Activated CD4-positive, CD25-positive, alpha-beta regulatory T cell treated with anti-CD3 and anti-CD28 coated beads, Interleukin-2, amount 50 U/mL, for 16 hours (primary cell): Measurements from ENCODE around the gene PNCK.
"Not testable (repeated sequence)": the region's sequence is repeated elsewhere in the genome, so short reads cannot be mapped to it uniquely, and the experiment has no call there.

Experiments
- DNase-seq: peaks from one replicate; pipeline ENCODE4 v3.0.0-alpha.2; 2020; ENCODE audit warnings: low read depth, low spot score

Gene PNCK

GRCh38 chrX:153699210-153699783, 25.7 kb upstream of the PNCK start:
- not testable (repeated sequence) for DNase-seq

- no peak for DNase-seq
These were observed 24.6 kb upstream of the PNCK start for GRCh38 chrX:153697924-153698865.

- not testable (repeated sequence) for DNase-seq
These were observed 23.5 kb upstream of the PNCK start for GRCh38 chrX:153696986-153697722.

GRCh38 chrX:153696538-153696937, 22.9 kb upstream of the PNCK start:
- not testable (repeated sequence) for DNase-seq

- DNase-seq = no peak
These were observed 22.5 kb upstream of the PNCK start for GRCh38 chrX:153696100-153696499.

GRCh38 chrX:153694687-153695270, 21.2 kb upstream of the PNCK start:
- no peak for DNase-seq

- DNase-seq = not testable (repeated sequence)
These were observed 20.6 kb upstream of the PNCK start for GRCh38 chrX:153694256-153694655.

- no peak for DNase-seq
These were observed 19.8 kb upstream of the PNCK start for GRCh38 chrX:153693216-153694086.

- DNase-seq = no peak
These were observed 19.1 kb upstream of the PNCK start for GRCh38 chrX:153692611-153693156.

GRCh38 chrX:153692003-153692402, 18.4 kb upstream of the PNCK start:
- no peak for DNase-seq

- DNase-seq = not testable (repeated sequence)
These were observed 17.6 kb upstream of the PNCK start for GRCh38 chrX:153691032-153691827.

- no peak for DNase-seq
These were observed 16.9 kb upstream of the PNCK start for GRCh38 chrX:153690466-153690865.

- DNase-seq = no peak
These were observed 16.2 kb upstream of the PNCK start for GRCh38 chrX:153689654-153690465.

- DNase-seq = no peak
These were observed 15.4 kb upstream of the PNCK start for GRCh38 chrX:153688911-153689590.

- DNase-seq = no peak
These were observed 14.9 kb upstream of the PNCK start for GRCh38 chrX:153688506-153688905.

GRCh38 chrX:153688071-153688470, 14.5 kb upstream of the PNCK start:
- no peak for DNase-seq

GRCh38 chrX:153687121-153688039, 13.8 kb upstream of the PNCK start, which contains the start of gene SLC6A8:
Gene SLC6A8 (plus strand): TSS chrX:153687926. CDS start chrX:153688575, 649 bp downstream.
- no peak for DNase-seq
